CD4-positive, CD25-positive, alpha-beta regulatory T cell (primary cell): ENCODE results near the gene TNIK. TPM values are rescaled to one million over a fixed set of nuclear protein-coding genes. Genes with fewer than 3 reads are reported as not detected.

Source experiments
- ATAC-seq, 2 donors: fragments of 150-1000 bp; cut with Tn5 transposase; one replicate each; pipeline ENCODE4 v1.10.0; 2021; ENCODE audit warnings: low read depth in 2 of 2, moderate number of reproducible peaks in 2 of 2, moderate library complexity in 1 of 2
- DNase-seq, 3 donors: peaks; one replicate each; pipeline versions ENCODE4 v3.0.0 to v3.0.0-alpha.2; 2012 to 2022; ENCODE audit warnings: mixed read lengths in 1 of 3
- H3K27ac ChIP-seq: one replicate; pipeline ENCODE4 v1.7.0; 2013; ENCODE audit warnings: mild to moderate bottlenecking, low read length; ENCODE audit not compliant: insufficient read depth, poor library complexity, severe bottlenecking
- H3K27me3 ChIP-seq: one replicate; pipeline ENCODE4 v1.7.0; 2013; ENCODE audit warnings: low read length; ENCODE audit not compliant: control insufficient read depth, insufficient read depth
- H3K36me3 ChIP-seq: one replicate; pipeline ENCODE4 v1.7.0; 2013; ENCODE audit warnings: mild to moderate bottlenecking, low read length, moderate library complexity; ENCODE audit not compliant: control insufficient read depth, insufficient read depth
- H3K4me1 ChIP-seq: 2 replicates; pipeline ENCODE4 v1.7.0; 2013; ENCODE audit warnings: mild to moderate bottlenecking, low read length; ENCODE audit not compliant: insufficient read depth, control insufficient read depth, poor library complexity, severe bottlenecking
- H3K4me3 ChIP-seq: one replicate; pipeline ENCODE4 v1.7.0; 2013; ENCODE audit warnings: low read depth, mild to moderate bottlenecking, low read length, moderate library complexity
- H3K9me3 ChIP-seq, 2 experiments: 1 replicate in 1 of 2; 2 replicates in 1 of 2; pipeline ENCODE4 v1.7.0; 2013; ENCODE audit warnings: low read length in 2 of 2, mild to moderate bottlenecking in 1 of 2, moderate library complexity in 1 of 2; ENCODE audit not compliant: control insufficient read depth in 2 of 2
- H3K27ac Mint-ChIP-seq, 3 donors: one replicate each; pipeline ENCODE4 v1.8.0; 2020 to 2022; ENCODE audit warnings: mild to moderate bottlenecking in 3 of 3, mixed read lengths in 3 of 3, moderate library complexity in 2 of 3
- H3K27me3 Mint-ChIP-seq: one replicate; pipeline ENCODE4 v1.8.0; 2022; ENCODE audit warnings: mild to moderate bottlenecking, mixed read lengths
- H3K36me3 Mint-ChIP-seq: one replicate; pipeline ENCODE4 v1.8.0; 2020; ENCODE audit warnings: mixed read lengths
- H3K4me1 Mint-ChIP-seq, 4 donors: one replicate each; pipeline ENCODE4 v1.8.0; 2020 to 2022; ENCODE audit warnings: mixed read lengths in 4 of 4, mild to moderate bottlenecking in 1 of 4
- H3K4me3 Mint-ChIP-seq, 4 donors: one replicate each; pipeline ENCODE4 v1.8.0; 2020 to 2022; ENCODE audit warnings: mild to moderate bottlenecking in 4 of 4, mixed read lengths in 4 of 4, moderate library complexity in 3 of 4
- H3K9me3 Mint-ChIP-seq, 7 donors: one replicate each; pipeline ENCODE4 v1.8.0; 2020 to 2022; ENCODE audit warnings: mixed read lengths in 7 of 7, mild to moderate bottlenecking in 3 of 7, moderate library complexity in 2 of 7
- polyA plus RNA-seq, 4 donors: library from polyadenylated mRNA; unstranded; fragments of 300-500 nt; fragmentation: Illumina TruSeq; gene quantifications; one replicate each; pipeline ENCODE4 v1.2.3, GENCODE V29; 2021
- total RNA-seq: library from RNA; stranded (reverse); gene quantifications from one replicate; pipeline ENCODE4 v1.2.3, GENCODE V29; 2022

TNIK gene
- total and polyA plus RNA-seq, 5 donors from 2014 or later = 14.7 to 162 (median 22.3) TPM

- no peak overlapping the region for H3K4me3 Mint-ChIP-seq
- Histone ChIP-seq H3K27me3 (no peaks in the 10 kb centered on the region), H3K4me1 (no peaks in the 10 kb centered on the region), H3K27ac (no peak overlapping the region), H3K36me3 (no peaks in the 10 kb centered on the region), H3K9me3 (no peaks in the 10 kb centered on the region), H3K4me3 (no peak overlapping the region)
- no peaks in the 10 kb centered on the region for H3K9me3 Mint-ChIP-seq
- no peaks in the 10 kb centered on the region for H3K27me3 Mint-ChIP-seq
- peak overlapping the region in 1 of 3 donors; percentile 24 for H3K27ac Mint-ChIP-seq
- DNase-seq (no peak), ATAC-seq (no peak)
- H3K36me3 Mint-ChIP-seq = peaks cover 4% of the 10 kb centered on the region
- H3K4me1 Mint-ChIP-seq = peaks cover 0 to 1% (median 0%) of the 10 kb centered on the region in 4 donors
These were observed 404.6 kb downstream of the TNIK start for GRCh38 chr3:171055336-171056178.

- no peak overlapping the region for H3K27ac Mint-ChIP-seq
- Histone ChIP-seq H3K9me3 (no peaks in the 10 kb centered on the region), H3K27me3 (no peaks in the 10 kb centered on the region), H3K36me3 (no peaks in the 10 kb centered on the region), H3K27ac (no peak overlapping the region), H3K4me1 (no peaks in the 10 kb centered on the region), H3K4me3 (no peak overlapping the region)
- DNase-seq = no peak
- no peaks in the 10 kb centered on the region for H3K9me3 Mint-ChIP-seq
- no peak overlapping the region for H3K4me3 Mint-ChIP-seq
- no peak for ATAC-seq
- peaks cover 4% of the 10 kb centered on the region for H3K36me3 Mint-ChIP-seq
- H3K4me1 Mint-ChIP-seq = peaks cover 0 to 1% (median 0%) of the 10 kb centered on the region in 4 donors
- peaks cover under 1% of the 10 kb centered on the region for H3K27me3 Mint-ChIP-seq
These were observed 405.3 kb downstream of the TNIK start for GRCh38 chr3:171054921-171055320.

DNA sequence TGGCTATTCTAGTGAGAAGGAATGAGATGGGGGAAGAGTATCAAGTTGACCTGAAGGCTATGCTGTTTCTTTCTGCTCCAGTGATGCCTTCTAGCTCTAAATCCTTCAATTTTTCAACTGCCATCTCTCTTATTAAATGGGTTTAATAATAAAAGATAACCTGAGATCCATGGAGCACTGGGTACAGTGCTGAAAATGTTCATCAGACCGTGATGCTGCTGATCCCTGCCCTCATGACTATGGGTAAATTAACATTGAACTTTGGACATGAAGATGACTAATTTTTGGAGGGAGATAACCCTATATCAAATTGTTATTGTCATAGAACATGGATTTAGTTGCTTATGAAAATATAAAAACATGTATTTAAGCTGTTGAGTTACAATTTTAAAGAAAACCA lies 406.0 kb downstream of the TNIK start:
- no peaks in the 10 kb centered on the region for H3K27me3 ChIP-seq
- Mint-ChIP-seq H3K27ac (no peak overlapping the region), H3K4me1 (peaks cover 0 to 2% (median under 1%) of the 10 kb centered on the region in 4 donors), H3K36me3 (no peaks in the 10 kb centered on the region), H3K27me3 (peaks cover 7% of the 10 kb centered on the region), H3K9me3 (no peaks in the 10 kb centered on the region), H3K4me3 (no peak overlapping the region)
- H3K9me3 ChIP-seq = no peaks in the 10 kb centered on the region
- no peak overlapping the region for H3K4me3 ChIP-seq
- ATAC-seq = no peak
- H3K27ac ChIP-seq = no peak overlapping the region
- H3K4me1 ChIP-seq = no peaks in the 10 kb centered on the region
- no peaks in the 10 kb centered on the region for H3K36me3 ChIP-seq
- DNase-seq = no peak

DNA sequence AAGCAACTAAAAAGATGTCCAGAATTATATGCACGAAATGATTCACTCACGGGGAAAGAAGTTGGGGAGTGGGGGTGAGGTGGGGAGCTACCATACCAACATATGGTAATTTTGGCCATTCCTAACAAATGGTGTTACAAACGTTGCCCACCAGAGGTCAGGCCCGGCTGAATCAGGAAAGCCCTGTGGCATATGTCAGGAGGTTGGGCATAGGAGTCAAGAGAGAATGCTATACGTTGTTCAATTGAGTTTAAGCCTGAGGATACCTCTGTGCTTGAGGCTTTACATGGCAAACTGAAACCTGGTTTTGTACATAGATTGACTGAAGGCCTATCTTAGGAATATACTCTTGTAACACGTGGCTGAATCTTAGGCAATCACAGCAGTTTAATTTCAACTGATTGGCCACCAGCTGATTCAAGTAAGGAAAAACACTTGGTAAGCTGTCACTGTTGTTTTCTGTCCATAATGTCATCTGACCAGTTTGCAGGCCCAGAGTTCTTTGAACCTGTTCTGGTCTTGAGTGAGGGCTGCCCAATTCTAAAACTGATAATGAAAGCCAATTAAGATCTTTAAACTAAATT lies 410.3 kb downstream of the TNIK start:
- H3K36me3 Mint-ChIP-seq = no peaks in the 10 kb centered on the region

DNA sequence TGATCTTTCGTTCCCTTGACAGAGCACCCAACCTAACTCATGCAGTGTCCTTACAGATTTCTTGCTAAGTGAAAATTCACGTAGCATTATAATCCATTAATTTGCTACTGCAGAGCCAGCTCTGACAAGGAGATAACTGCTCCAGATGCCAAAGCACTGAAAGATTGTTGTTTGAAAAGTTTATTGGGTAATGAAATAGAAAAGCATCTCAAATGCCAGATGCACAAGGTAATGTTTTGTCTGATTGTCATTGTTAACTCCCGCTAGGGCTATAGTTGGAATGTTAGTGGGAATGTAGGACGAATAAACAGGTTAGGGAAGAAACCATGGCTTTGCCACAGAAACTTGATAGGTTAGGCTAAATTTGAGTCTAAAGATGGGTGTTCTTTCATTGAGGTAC lies 413.4 kb downstream of the TNIK start:
- H3K4me1 ChIP-seq = no peaks in the 10 kb centered on the region
- Mint-ChIP-seq H3K27me3 (peaks cover 57% of the 10 kb centered on the region), H3K9me3 (peaks cover 0 to 1% (median 0%) of the 10 kb centered on the region in 7 donors), H3K27ac (no peak overlapping the region), H3K4me3 (no peak overlapping the region), H3K4me1 (peaks cover 0 to 2% (median under 1%) of the 10 kb centered on the region in 4 donors), H3K36me3 (no peaks in the 10 kb centered on the region)
- no peak for DNase-seq
- H3K27me3 ChIP-seq = peaks cover 5% of the 10 kb centered on the region
- H3K36me3 ChIP-seq = no peaks in the 10 kb centered on the region
- H3K4me3 ChIP-seq = no peak overlapping the region
- ATAC-seq = no peak
- H3K9me3 ChIP-seq = no peaks in the 10 kb centered on the region
- H3K27ac ChIP-seq = no peak overlapping the region

More for the DNA sequence above, 410.3 kb downstream of the TNIK start:
- Histone ChIP-seq H3K27me3 (no peaks in the 10 kb centered on the region), H3K27ac (no peak overlapping the region), H3K4me3 (no peak overlapping the region), H3K4me1 (no peaks in the 10 kb centered on the region), H3K9me3 (no peaks in the 10 kb centered on the region), H3K36me3 (no peaks in the 10 kb centered on the region)
- H3K27ac Mint-ChIP-seq = no peak overlapping the region
- peak in 2 of 3 donors; percentile 34 to 60 for DNase-seq
- peak overlapping the region in 1 of 4 donors; percentile 17 for H3K4me3 Mint-ChIP-seq
- peak; percentile 61 to 71 for ATAC-seq
- no peaks in the 10 kb centered on the region for H3K9me3 Mint-ChIP-seq
- peaks cover 31% of the 10 kb centered on the region for H3K27me3 Mint-ChIP-seq
- peaks cover 0 to 2% (median under 1%) of the 10 kb centered on the region in 4 donors for H3K4me1 Mint-ChIP-seq

- Mint-ChIP-seq H3K4me1 (peaks cover 0 to 2% (median under 1%) of the 10 kb centered on the region in 4 donors), H3K9me3 (peaks cover 0 to 1% (median 0%) of the 10 kb centered on the region in 7 donors), H3K27ac (no peak overlapping the region), H3K4me3 (no peak overlapping the region), H3K36me3 (no peaks in the 10 kb centered on the region), H3K27me3 (peaks cover 61% of the 10 kb centered on the region)
- no peak overlapping the region for H3K27ac ChIP-seq
- no peaks in the 10 kb centered on the region for H3K9me3 ChIP-seq
- no peaks in the 10 kb centered on the region for H3K36me3 ChIP-seq
- no peak for DNase-seq
- no peaks in the 10 kb centered on the region for H3K4me1 ChIP-seq
- no peak overlapping the region for H3K4me3 ChIP-seq
- ATAC-seq = no peak
- peaks cover 8% of the 10 kb centered on the region for H3K27me3 ChIP-seq
These were observed 415.1 kb downstream of the TNIK start for GRCh38 chr3:171044835-171045793.

DNA sequence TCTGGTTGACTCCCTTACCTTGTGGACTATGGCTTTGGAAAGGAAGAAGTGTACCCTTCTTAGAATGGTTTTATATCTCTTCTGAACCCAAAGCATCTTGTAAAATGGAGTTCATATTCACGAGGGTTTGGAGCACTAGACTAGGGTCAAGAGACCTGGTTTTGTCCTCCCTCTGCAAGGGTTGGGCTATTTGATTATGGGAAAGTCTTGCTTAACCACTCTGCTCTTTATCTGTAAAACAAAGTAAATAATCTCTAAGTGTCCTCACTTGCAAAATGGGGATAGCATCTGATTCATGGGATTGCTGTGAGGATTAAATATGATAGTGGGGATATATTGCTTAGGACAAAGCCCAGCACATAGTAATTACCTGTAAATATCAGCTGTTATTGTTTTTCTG lies 415.8 kb downstream of the TNIK start:
- Histone ChIP-seq H3K27me3 (peaks cover 10% of the 10 kb centered on the region), H3K36me3 (no peaks in the 10 kb centered on the region), H3K4me1 (no peaks in the 10 kb centered on the region), H3K9me3 (no peaks in the 10 kb centered on the region), H3K27ac (no peak overlapping the region), H3K4me3 (no peak overlapping the region)
- H3K27ac Mint-ChIP-seq = no peak overlapping the region
- ATAC-seq = no peak
- DNase-seq = no peak
- H3K4me1 Mint-ChIP-seq = peaks cover 0 to 1% (median 0%) of the 10 kb centered on the region in 4 donors
- H3K9me3 Mint-ChIP-seq = peaks cover 0 to 1% (median 0%) of the 10 kb centered on the region in 7 donors
- no peaks in the 10 kb centered on the region for H3K36me3 Mint-ChIP-seq
- H3K4me3 Mint-ChIP-seq = no peak overlapping the region
- peaks cover 63% of the 10 kb centered on the region for H3K27me3 Mint-ChIP-seq
